ENCODE results near the gene SLC39A11. TPM values are rescaled to one million over a fixed set of nuclear protein-coding genes. Genes with fewer than 3 reads are reported as not detected.
A peak's percentile ranks its signal among the peaks of the same experiment; 100 is the strongest.

Gene SLC39A11
- total RNA-seq, 1 experiment from 2014 or later: 57.1 TPM

DNA sequence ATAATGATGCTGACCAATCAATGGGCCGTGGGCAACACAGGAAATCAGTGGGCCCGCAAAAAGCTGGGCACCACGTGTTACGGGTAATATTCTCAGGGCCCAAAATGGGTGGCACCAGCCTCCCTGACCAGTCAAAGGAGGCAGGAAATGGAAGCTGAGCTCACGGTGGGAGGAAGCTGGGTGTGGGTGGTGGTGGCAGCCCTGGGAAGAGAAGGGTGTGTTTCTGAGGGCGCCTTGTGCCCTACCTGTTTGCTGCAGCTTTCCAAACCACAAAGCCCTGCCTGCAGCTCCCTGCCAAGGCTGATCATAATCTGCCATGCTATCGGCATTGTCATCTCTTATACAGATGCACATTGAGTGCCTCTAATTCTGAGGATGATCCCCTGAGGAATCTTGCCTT lies 457.9 kb downstream of the SLC39A11 start:
- Histone ChIP-seq H3K27me3 (ENCODE audit: insufficient read depth, low read depth) (no peaks in the 10 kb centered on the region), H3K4me2 (peak overlapping the region; percentile 46), H3K36me3 (ENCODE audit: low read depth) (no peaks in the 10 kb centered on the region), H3K79me2 (ENCODE audit: low read depth) (no peaks in the 10 kb centered on the region), H3F3A (ENCODE audit: insufficient read depth, low read depth) (peaks cover 15% of the 10 kb centered on the region), H4K20me1 (ENCODE audit: insufficient read depth) (no peaks in the 10 kb centered on the region), H3K9me3 (ENCODE audit: insufficient read depth, low read depth) (no peaks in the 10 kb centered on the region), H3K4me3 (no peak overlapping the region), H3K27ac (0 out of 2 replicates have a peak overlapping the region, but pooled peaks have one; percentile 36), H2AFZ (0 out of 2 replicates have a peak overlapping the region, but pooled peaks have one; percentile 52), H3K4me1 (replicated peaks; ENCODE audit: insufficient read depth) (peaks cover 24% of the 10 kb centered on the region), H3K9me2 (ENCODE audit: insufficient read depth) (no peaks in the 10 kb centered on the region)
- ChIA-PET CTCF (interaction anchor here (0.8 kb wide), 1 partner anchor 91 kb away, joined by 3 read pairs; no protein-coding TSS in a partner anchor), POLR2A (ENCODE audit: unreplicated experiment) (interaction anchor here (0.6 to 1.2 kb wide), 3 partner anchors 17 to 46 kb away, joined by 3 to 5 read pairs (median 4); no protein-coding TSS in a partner anchor)
- BruUV-seq (replicated peaks): no TSS peak
- intact Hi-C loops (cut with micrococcal nuclease; ENCODE audit: unreplicated experiment): loop anchor here (1.0 to 2.0 kb wide), 3 partner anchors 27 to 48 kb away; no protein-coding TSS in a partner anchor
- peak; percentile 71 to 73 for DNase-seq
- TF ChIP-seq, protein P1, sequence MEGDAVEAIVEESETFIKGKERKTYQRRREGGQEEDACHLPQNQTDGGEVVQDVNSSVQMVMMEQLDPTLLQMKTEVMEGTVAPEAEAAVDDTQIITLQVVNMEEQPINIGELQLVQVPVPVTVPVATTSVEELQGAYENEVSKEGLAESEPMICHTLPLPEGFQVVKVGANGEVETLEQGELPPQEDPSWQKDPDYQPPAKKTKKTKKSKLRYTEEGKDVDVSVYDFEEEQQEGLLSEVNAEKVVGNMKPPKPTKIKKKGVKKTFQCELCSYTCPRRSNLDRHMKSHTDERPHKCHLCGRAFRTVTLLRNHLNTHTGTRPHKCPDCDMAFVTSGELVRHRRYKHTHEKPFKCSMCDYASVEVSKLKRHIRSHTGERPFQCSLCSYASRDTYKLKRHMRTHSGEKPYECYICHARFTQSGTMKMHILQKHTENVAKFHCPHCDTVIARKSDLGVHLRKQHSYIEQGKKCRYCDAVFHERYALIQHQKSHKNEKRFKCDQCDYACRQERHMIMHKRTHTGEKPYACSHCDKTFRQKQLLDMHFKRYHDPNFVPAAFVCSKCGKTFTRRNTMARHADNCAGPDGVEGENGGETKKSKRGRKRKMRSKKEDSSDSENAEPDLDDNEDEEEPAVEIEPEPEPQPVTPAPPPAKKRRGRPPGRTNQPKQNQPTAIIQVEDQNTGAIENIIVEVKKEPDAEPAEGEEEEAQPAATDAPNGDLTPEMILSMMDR (conservative IDR thresholded peaks at IDR 0.05): no peak
- TF ChIP-seq EZH2 (IDR thresholded peaks at IDR 0.05; ENCODE audit: low read depth): no peak

DNA sequence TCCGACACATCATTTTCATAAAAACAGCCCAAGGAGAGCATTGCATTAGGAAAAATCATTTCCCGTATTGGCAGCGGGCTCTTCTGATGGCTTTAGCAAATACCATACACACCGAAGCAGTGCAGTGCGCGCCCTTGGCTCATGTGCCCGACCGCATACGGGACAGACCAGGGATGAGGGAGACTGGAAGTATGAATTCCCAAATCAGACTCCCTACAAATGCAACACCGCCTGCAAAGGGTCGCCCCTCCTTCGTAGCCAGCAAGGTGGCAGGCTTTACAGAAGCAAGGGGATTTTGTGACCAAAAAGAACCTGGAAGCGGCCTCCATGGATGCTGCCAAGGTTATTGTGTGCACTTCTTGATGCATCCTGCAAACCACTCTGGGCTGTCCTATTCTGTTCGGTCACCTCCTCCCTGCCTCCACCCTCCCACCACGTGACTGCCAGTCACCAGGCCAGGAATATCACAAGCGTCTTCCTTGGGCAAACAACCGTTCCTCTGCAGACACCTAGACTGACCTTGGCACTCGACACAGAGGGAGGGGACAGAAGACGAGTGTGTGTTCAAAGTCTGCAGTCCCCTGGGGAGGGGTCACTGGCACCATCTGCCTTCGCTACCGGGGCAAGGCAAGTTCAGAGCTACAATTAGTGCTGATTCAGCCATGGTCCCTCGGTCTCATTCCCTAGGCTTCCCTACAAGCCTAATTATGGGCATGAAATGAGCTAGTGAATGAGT lies 460.4 kb downstream of the SLC39A11 start:
- no peak overlapping the region for H3K27ac ChIP-seq
- DNase-seq: no peak
- no peak overlapping the region for H3K4me3 ChIP-seq
- H3K4me1 ChIP-seq (replicated peaks; ENCODE audit: insufficient read depth): peaks cover 19% of the 10 kb centered on the region
- H3K9me2 ChIP-seq (ENCODE audit: insufficient read depth): no peaks in the 10 kb centered on the region
- no peaks in the 10 kb centered on the region for H3K79me2 ChIP-seq (ENCODE audit: low read depth)
- ChIA-PET POLR2A (ENCODE audit: unreplicated experiment) (no interaction called here), CTCF (no interaction called here)
- intact Hi-C loops (cut with micrococcal nuclease; ENCODE audit: unreplicated experiment): no loop called here
- no peaks in the 10 kb centered on the region for H4K20me1 ChIP-seq (ENCODE audit: insufficient read depth)
- H3K4me2 ChIP-seq: no peak overlapping the region
- H2AFZ ChIP-seq: no peak overlapping the region
- H3F3A ChIP-seq (ENCODE audit: insufficient read depth, low read depth): peaks cover 10% of the 10 kb centered on the region; the same call in 1 of the 2 replicates
- no TSS peak for BruUV-seq (replicated peaks)
- TF ChIP-seq, protein P1 (conservative IDR thresholded peaks at IDR 0.05): no peak
- no peak for TF ChIP-seq EZH2 (IDR thresholded peaks at IDR 0.05; ENCODE audit: low read depth)
- H3K9me3 ChIP-seq (ENCODE audit: insufficient read depth, low read depth): no peaks in the 10 kb centered on the region
- no peaks in the 10 kb centered on the region for H3K27me3 ChIP-seq (ENCODE audit: insufficient read depth, low read depth)
- no peaks in the 10 kb centered on the region for H3K36me3 ChIP-seq (ENCODE audit: low read depth)

DNA sequence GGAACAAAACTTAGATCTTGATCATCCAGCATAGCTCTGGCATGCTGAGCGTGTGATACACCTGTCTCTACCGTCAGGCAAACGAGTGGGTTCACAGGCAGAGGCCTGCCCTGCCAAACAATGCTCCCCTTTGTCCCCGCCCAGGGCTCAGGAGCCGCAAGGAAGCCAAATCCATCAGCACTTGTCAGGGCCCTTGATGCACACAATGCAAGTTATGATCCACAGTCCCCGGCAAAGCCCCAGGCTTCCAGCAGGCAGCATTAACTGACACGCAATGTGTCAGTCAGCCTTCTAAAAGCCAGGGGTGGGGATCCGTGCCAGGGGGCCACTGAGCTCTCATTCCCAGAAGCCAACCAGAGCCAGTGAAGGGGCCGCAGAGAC lies 460.9 kb downstream of the SLC39A11 start:
- POLR2A ChIA-PET (ENCODE audit: unreplicated experiment): no interaction called here
- CTCF ChIA-PET: no interaction called here
- Histone ChIP-seq H3K4me3 (no peak overlapping the region), H3K36me3 (ENCODE audit: low read depth) (no peaks in the 10 kb centered on the region), H3K9me2 (ENCODE audit: insufficient read depth) (no peaks in the 10 kb centered on the region), H3K4me2 (no peak overlapping the region), H3K4me1 (replicated peaks; ENCODE audit: insufficient read depth) (peaks cover 19% of the 10 kb centered on the region), H3K79me2 (ENCODE audit: low read depth) (no peaks in the 10 kb centered on the region), H3F3A (ENCODE audit: insufficient read depth, low read depth) (peaks cover 10% of the 10 kb centered on the region; the same call in 1 of the 2 replicates), H2AFZ (no peak overlapping the region), H4K20me1 (ENCODE audit: insufficient read depth) (no peaks in the 10 kb centered on the region), H3K27ac (no peak overlapping the region), H3K9me3 (ENCODE audit: insufficient read depth, low read depth) (no peaks in the 10 kb centered on the region), H3K27me3 (ENCODE audit: insufficient read depth, low read depth) (no peaks in the 10 kb centered on the region)
- no peak for TF ChIP-seq EZH2 (IDR thresholded peaks at IDR 0.05; ENCODE audit: low read depth)
- TF ChIP-seq, protein P1 (conservative IDR thresholded peaks at IDR 0.05): no peak
- no peak for DNase-seq
- intact Hi-C loops (cut with micrococcal nuclease; ENCODE audit: unreplicated experiment): no loop called here
- BruUV-seq (replicated peaks): no TSS peak

Measured in PC-9 (cell line).